Breast epithelium (tissue), 4 donors: ENCODE data around the gene CDC42EP1. TPM values are rescaled to one million over a fixed set of nuclear protein-coding genes. Genes with fewer than 3 reads are reported as not detected.

ENCODE experiments used
- DNase-seq, 2 donors: peaks; one replicate each; pipeline ENCODE4 v3.0.0-alpha.2; 2019; ENCODE audit warnings: low spot score in 2 of 2
- H3K27ac ChIP-seq, 2 donors: fragments of 200-600 bp; sonication (generic) in 1 of 2; one replicate each; pipeline ENCODE4 v1.5.1; 2016 to 2019; ENCODE audit warnings: mild to moderate bottlenecking in 1 of 2
- H3K27me3 ChIP-seq, 2 donors: fragments of 200-600 bp; sonication (generic) in 1 of 2; one replicate each; pipeline versions ENCODE4 v1.5.1 to v1.6.0; 2017 to 2019; ENCODE audit warnings: control low read depth in 1 of 2, mild to moderate bottlenecking in 1 of 2
- H3K36me3 ChIP-seq: fragments of 200-600 bp; one replicate; pipeline ENCODE4 v1.5.1; 2019
- H3K4me1 ChIP-seq, 2 donors: fragments of 200-600 bp; sonication (generic); one replicate each; pipeline ENCODE4 v1.5.1; 2016 to 2019; ENCODE audit warnings: control low read depth in 1 of 2
- H3K4me3 ChIP-seq, 3 donors: fragments of 200-600 bp; sonication (generic); 1 replicate in 2 of 3; 2 replicates in 1 of 3; pipeline ENCODE4 v1.5.1; 2016 to 2019; ENCODE audit warnings: mild to moderate bottlenecking in 3 of 3, moderate library complexity in 2 of 3
- H3K9me3 ChIP-seq, 2 donors: fragments of 200-600 bp; sonication (generic) in 1 of 2; one replicate each; pipeline ENCODE4 v1.5.1; 2016 to 2019; ENCODE audit warnings: control low read depth in 1 of 2
- CTCF ChIP-seq, 3 donors: fragments of 450-650 bp; IDR thresholded peaks; one replicate each; pipeline ENCODE4 v1.5.1; 2016 to 2017; ENCODE audit warnings: antibody characterized with exemption in 3 of 3, mild to moderate bottlenecking in 3 of 3, moderate library complexity in 3 of 3
- POLR2A ChIP-seq: fragments of 450-650 bp; IDR thresholded peaks from one replicate; pipeline ENCODE4 v1.6.1; 2016; ENCODE audit warnings: antibody characterized with exemption, mild to moderate bottlenecking, moderate library complexity
- POLR2AphosphoS5 ChIP-seq, 3 donors: sonication (generic); formaldehyde crosslinking; IDR thresholded peaks; one replicate each; pipeline ENCODE4 v1.6.1; 2017; ENCODE audit warnings: antibody characterized with exemption in 3 of 3
- intact Hi-C: fragments of 100-400 bp; cut with DNase I; formaldehyde crosslinking; loops from one replicate; pipeline ENCODE4 v1.15.1; 2023; ENCODE audit warnings: low total_unique reads
- total RNA-seq, 3 donors: library from RNA; depleted of rRNA; stranded (reverse); fragments of >200 nt; gene quantifications; one replicate each; pipeline ENCODE4 v1.1.0, GENCODE V29; 2016

The CDC42EP1 gene
- total RNA-seq, 3 donors from 2014 or later = 13.8 to 43.0 (median 29.8) TPM

- Histone ChIP-seq H3K27me3 (no peaks in the 10 kb centered on the region), H3K9me3 (no peaks in the 10 kb centered on the region), H3K4me3 (peak overlapping the region; percentile 73 to 80 (median 77)), H3K4me1 (peaks cover 5 to 32% of the 10 kb centered on the region in 2 donors), H3K27ac (peak overlapping the region; percentile 97 to 99), H3K36me3 (no peaks in the 10 kb centered on the region)
- intact Hi-C loops = no loop called here
- peak; percentile 92 to 97 for DNase-seq
- no peak for TF ChIP-seq POLR2A
- TF ChIP-seq CTCF (IDR thresholded peaks at IDR 0.05) = peak; percentile 76 to 92 (median 91)
- peak; percentile 71 to 89 (median 72) for TF ChIP-seq POLR2AphosphoS5 (IDR thresholded peaks at IDR 0.05)
These were observed 1.1 kb downstream of the CDC42EP1 start for GRCh38 chr22:37561212-37562048.

- peak in 1 of 3 donors; percentile 29 for TF ChIP-seq CTCF (IDR thresholded peaks at IDR 0.05)
- TF ChIP-seq POLR2AphosphoS5 (IDR thresholded peaks at IDR 0.05) = no peak
- TF ChIP-seq POLR2A = no peak
- no peaks in the 10 kb centered on the region for H3K36me3 ChIP-seq
These were observed 2.0 kb downstream of the CDC42EP1 start for GRCh38 chr22:37562049-37562875.

GRCh38 chr22:37563153-37564081 is 3.1 kb downstream of the CDC42EP1 start:
- intact Hi-C loops = no loop called here
- H3K9me3 ChIP-seq = no peaks in the 10 kb centered on the region
- H3K36me3 ChIP-seq = no peaks in the 10 kb centered on the region
- TF ChIP-seq CTCF (IDR thresholded peaks at IDR 0.05) (no peak), POLR2AphosphoS5 (IDR thresholded peaks at IDR 0.05) (peak; percentile 68 to 79 (median 73))
- H3K27me3 ChIP-seq = no peaks in the 10 kb centered on the region
- H3K4me3 ChIP-seq = peak overlapping the region in 2 of 3 donors; percentile 11 to 77
- H3K4me1 ChIP-seq = peaks cover 7 to 40% of the 10 kb centered on the region in 2 donors
- H3K27ac ChIP-seq = peak overlapping the region; percentile 97 to 99
- DNase-seq = peak; percentile 90 to 92

More at GRCh38 chr22:37562049-37562875, 2.0 kb downstream of the CDC42EP1 start:
- intact Hi-C loops = no loop called here
- Histone ChIP-seq H3K27me3 (no peaks in the 10 kb centered on the region), H3K4me1 (peaks cover 7 to 40% of the 10 kb centered on the region in 2 donors), H3K4me3 (peak overlapping the region; percentile 73 to 80 (median 77)), H3K9me3 (no peaks in the 10 kb centered on the region), H3K27ac (peak overlapping the region; percentile 97 to 99)
- DNase-seq = no peak

- H3K4me1 ChIP-seq = peaks cover 7 to 40% of the 10 kb centered on the region in 2 donors
- no peak for DNase-seq
- H3K9me3 ChIP-seq = no peaks in the 10 kb centered on the region
- peak overlapping the region; percentile 97 to 99 for H3K27ac ChIP-seq
- intact Hi-C loops = no loop called here
- TF ChIP-seq POLR2A = no peak
- no peak for TF ChIP-seq POLR2AphosphoS5 (IDR thresholded peaks at IDR 0.05)
- TF ChIP-seq CTCF (IDR thresholded peaks at IDR 0.05) = no peak
- no peaks in the 10 kb centered on the region for H3K36me3 ChIP-seq
- H3K27me3 ChIP-seq = no peaks in the 10 kb centered on the region
- peak overlapping the region in 2 of 3 donors; percentile 11 to 77 for H3K4me3 ChIP-seq
These were observed 3.9 kb downstream of the CDC42EP1 start for GRCh38 chr22:37564111-37564711.
